ENCODE results near the gene ZGPAT. TPM values are rescaled to one million over a fixed set of nuclear protein-coding genes. Genes with fewer than 3 reads are reported as not detected.

The ZGPAT gene
- total RNA-seq, 1 experiment from 2014 or later: 27.2 TPM

GRCh38 chr20:63664143-63664851 is 43.5 kb upstream of the ZGPAT start:
- intact Hi-C loops (cut with micrococcal nuclease; ENCODE audit: unreplicated experiment): no loop called here
- ChIA-PET CTCF (no interaction called here), POLR2A (ENCODE audit: unreplicated experiment) (no interaction called here)

GRCh38 chr20:63664861-63665594 is 42.8 kb upstream of the ZGPAT start:
- H3K36me3 ChIP-seq (ENCODE audit: low read depth): peaks cover 20% of the 10 kb centered on the region

More at GRCh38 chr20:63664143-63664851, 43.5 kb upstream of the ZGPAT start:
- Histone ChIP-seq H3K4me1 (replicated peaks; ENCODE audit: insufficient read depth) (peaks cover 7% of the 10 kb centered on the region), H3K36me3 (ENCODE audit: low read depth) (peaks cover 20% of the 10 kb centered on the region), H3K79me2 (ENCODE audit: low read depth) (peaks cover 18% of the 10 kb centered on the region), H4K20me1 (ENCODE audit: insufficient read depth) (no peaks in the 10 kb centered on the region), H3K4me2 (no peak overlapping the region), H3K4me3 (no peak overlapping the region), H3K27me3 (ENCODE audit: insufficient read depth, low read depth) (no peaks in the 10 kb centered on the region), H2AFZ (no peak overlapping the region), H3K9me2 (ENCODE audit: insufficient read depth) (no peaks in the 10 kb centered on the region), H3K9me3 (ENCODE audit: insufficient read depth, low read depth) (no peaks in the 10 kb centered on the region), H3F3A (ENCODE audit: insufficient read depth, low read depth) (no peaks in the 10 kb centered on the region), H3K27ac (no peak overlapping the region)
- no peak for TF ChIP-seq EZH2 (IDR thresholded peaks at IDR 0.05; ENCODE audit: low read depth)
- no peak for TF ChIP-seq CTCF (conservative IDR thresholded peaks at IDR 0.05)
- no TSS peak for BruUV-seq (replicated peaks)
- no peak for DNase-seq

GRCh38 chr20:63665708-63666107 is 42.1 kb upstream of the ZGPAT start:
- H3K27ac ChIP-seq: no peak overlapping the region
- 0 out of 2 replicates have a peak, but pooled peaks cover 4% of the 10 kb centered on the region for H3K79me2 ChIP-seq (ENCODE audit: low read depth)
- H3K4me1 ChIP-seq (replicated peaks; ENCODE audit: insufficient read depth): no peaks in the 10 kb centered on the region
- no peak for TF ChIP-seq EZH2 (IDR thresholded peaks at IDR 0.05; ENCODE audit: low read depth)
- TF ChIP-seq CTCF (conservative IDR thresholded peaks at IDR 0.05): no peak
- BruUV-seq (replicated peaks): no TSS peak
- H4K20me1 ChIP-seq (ENCODE audit: insufficient read depth): no peaks in the 10 kb centered on the region
- no peaks in the 10 kb centered on the region for H3K27me3 ChIP-seq (ENCODE audit: insufficient read depth, low read depth)
- intact Hi-C loops (cut with micrococcal nuclease; ENCODE audit: unreplicated experiment): no loop called here
- ChIA-PET CTCF (no interaction called here), POLR2A (ENCODE audit: unreplicated experiment) (no interaction called here)
- H3K9me2 ChIP-seq (ENCODE audit: insufficient read depth): no peaks in the 10 kb centered on the region
- H3F3A ChIP-seq (ENCODE audit: insufficient read depth, low read depth): no peaks in the 10 kb centered on the region
- H3K9me3 ChIP-seq (ENCODE audit: insufficient read depth, low read depth): no peaks in the 10 kb centered on the region
- peaks cover 20% of the 10 kb centered on the region for H3K36me3 ChIP-seq (ENCODE audit: low read depth)
- H2AFZ ChIP-seq: no peak overlapping the region
- no peak for DNase-seq
- H3K4me2 ChIP-seq: no peak overlapping the region
- H3K4me3 ChIP-seq: no peak overlapping the region

More at GRCh38 chr20:63664861-63665594, 42.8 kb upstream of the ZGPAT start:
- no peaks in the 10 kb centered on the region for H3K27me3 ChIP-seq (ENCODE audit: insufficient read depth, low read depth)
- DNase-seq: no peak
- no peaks in the 10 kb centered on the region for H3F3A ChIP-seq (ENCODE audit: insufficient read depth, low read depth)
- H3K79me2 ChIP-seq (ENCODE audit: low read depth): peaks cover 10% of the 10 kb centered on the region
- no peak overlapping the region for H3K27ac ChIP-seq
- no TSS peak for BruUV-seq (replicated peaks)
- no peak overlapping the region for H3K4me3 ChIP-seq
- intact Hi-C loops (cut with micrococcal nuclease; ENCODE audit: unreplicated experiment): no loop called here
- no peaks in the 10 kb centered on the region for H3K9me2 ChIP-seq (ENCODE audit: insufficient read depth)
- CTCF ChIA-PET: no interaction called here
- no peaks in the 10 kb centered on the region for H3K4me1 ChIP-seq (replicated peaks; ENCODE audit: insufficient read depth)
- H4K20me1 ChIP-seq (ENCODE audit: insufficient read depth): no peaks in the 10 kb centered on the region
- TF ChIP-seq CTCF (conservative IDR thresholded peaks at IDR 0.05) (no peak), EZH2 (IDR thresholded peaks at IDR 0.05; ENCODE audit: low read depth) (no peak)
- no peak overlapping the region for H3K4me2 ChIP-seq
- H3K9me3 ChIP-seq (ENCODE audit: insufficient read depth, low read depth): no peaks in the 10 kb centered on the region
- H2AFZ ChIP-seq: no peak overlapping the region
- POLR2A ChIA-PET (ENCODE audit: unreplicated experiment): no interaction called here
